Effector memory CD8-positive, alpha-beta T cell (primary cell): ENCODE data around the gene SPAG5.
A peak's percentile ranks its signal among the peaks of the same experiment; 100 is the strongest.
"Not testable (repeated sequence)": the region's sequence is repeated elsewhere in the genome, so short reads cannot be mapped to it uniquely, and the experiment has no call there.

Experiments used
- ATAC-seq: fragments of 150-1000 bp; cut with Tn5 transposase; replicated peaks from 2 replicates; pipeline ENCODE4 v1.10.0; 2021; ENCODE audit warnings: mild to moderate bottlenecking, moderate library complexity
- DNase-seq, 3 experiments: peaks; one replicate each; pipeline ENCODE4 v3.0.0; 2021
- H3K27ac Mint-ChIP-seq, 2 donors: one replicate each; pipeline ENCODE4 v1.8.0; 2022; ENCODE audit warnings: mild to moderate bottlenecking in 2 of 2, mixed read lengths in 2 of 2, moderate library complexity in 2 of 2
- H3K27me3 Mint-ChIP-seq, 2 donors: one replicate each; pipeline ENCODE4 v1.8.0; 2022; ENCODE audit warnings: mixed read lengths in 2 of 2
- H3K36me3 Mint-ChIP-seq: one replicate; pipeline ENCODE4 v1.8.0; 2022; ENCODE audit warnings: mild to moderate bottlenecking, moderate library complexity, mixed read lengths; ENCODE audit not compliant: insufficient read depth
- H3K4me1 Mint-ChIP-seq, 2 donors: one replicate each; pipeline ENCODE4 v1.8.0; 2022; ENCODE audit warnings: low read depth in 2 of 2, mixed read lengths in 2 of 2
- H3K4me3 Mint-ChIP-seq, 2 donors: one replicate each; pipeline ENCODE4 v1.8.0; 2022; ENCODE audit warnings: mild to moderate bottlenecking in 2 of 2, mixed read lengths in 2 of 2, moderate library complexity in 2 of 2
- H3K9me3 Mint-ChIP-seq, 2 donors: one replicate each; pipeline ENCODE4 v1.8.0; 2022; ENCODE audit warnings: mixed read lengths in 2 of 2

Gene SPAG5

DNA sequence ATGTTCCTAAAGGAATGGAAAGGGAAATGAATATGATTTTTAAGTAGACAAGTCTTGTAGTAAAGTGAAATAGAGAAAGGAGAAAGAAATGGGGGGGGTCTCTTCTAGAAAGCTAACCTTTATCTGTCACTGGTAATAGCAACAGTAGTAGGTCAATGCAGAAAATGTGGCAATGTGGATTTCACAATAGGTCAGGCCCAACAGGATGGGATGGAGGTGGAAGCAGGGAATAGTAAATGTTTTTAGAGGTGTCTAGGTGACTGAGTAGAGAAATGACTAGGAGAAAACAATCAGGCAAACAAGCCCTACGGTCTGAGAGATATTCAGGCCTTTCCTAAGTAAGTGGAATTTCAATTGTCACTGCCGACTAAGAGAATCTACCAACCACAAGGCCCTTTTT, 21.2 kb upstream of the SPAG5 start:
- H3K27ac Mint-ChIP-seq = no peak overlapping the region
- no peak overlapping the region for H3K4me3 Mint-ChIP-seq

DNA sequence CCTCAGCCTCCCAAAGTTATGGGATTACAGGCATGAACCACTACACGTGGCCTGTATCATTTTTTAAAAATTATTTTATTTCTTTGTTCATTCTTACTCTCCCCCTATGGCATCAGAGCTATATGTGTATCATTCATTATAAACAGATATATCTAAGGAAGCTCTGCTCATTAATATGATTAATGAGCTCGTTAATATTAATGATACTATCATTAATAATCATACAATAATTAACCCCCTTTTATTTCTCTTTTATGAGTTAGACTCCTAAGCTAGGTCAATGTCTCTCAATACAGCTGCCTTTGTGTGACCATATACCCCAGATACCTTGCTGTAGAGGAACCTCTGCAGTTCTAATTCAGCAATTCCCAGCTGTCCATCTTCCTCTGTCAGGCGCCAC, 19.6 kb upstream of the SPAG5 start:
- Mint-ChIP-seq H3K27ac (peak overlapping the region in 1 of 2 donors; percentile 60), H3K36me3 (peaks cover 85% of the 10 kb centered on the region), H3K4me3 (no peak overlapping the region), H3K27me3 (no peaks in the 10 kb centered on the region), H3K9me3 (no peaks in the 10 kb centered on the region), H3K4me1 (peaks cover 4 to 5% of the 10 kb centered on the region in 2 donors)
- DNase-seq (no peak), ATAC-seq (no peak)

More for the DNA sequence above, 21.2 kb upstream of the SPAG5 start:
- peaks cover 0 to 3% of the 10 kb centered on the region in 2 donors for H3K4me1 Mint-ChIP-seq
- H3K9me3 Mint-ChIP-seq = no peaks in the 10 kb centered on the region
- peaks cover 84% of the 10 kb centered on the region for H3K36me3 Mint-ChIP-seq
- DNase-seq (no peak), ATAC-seq (no peak)
- H3K27me3 Mint-ChIP-seq = no peaks in the 10 kb centered on the region

DNA sequence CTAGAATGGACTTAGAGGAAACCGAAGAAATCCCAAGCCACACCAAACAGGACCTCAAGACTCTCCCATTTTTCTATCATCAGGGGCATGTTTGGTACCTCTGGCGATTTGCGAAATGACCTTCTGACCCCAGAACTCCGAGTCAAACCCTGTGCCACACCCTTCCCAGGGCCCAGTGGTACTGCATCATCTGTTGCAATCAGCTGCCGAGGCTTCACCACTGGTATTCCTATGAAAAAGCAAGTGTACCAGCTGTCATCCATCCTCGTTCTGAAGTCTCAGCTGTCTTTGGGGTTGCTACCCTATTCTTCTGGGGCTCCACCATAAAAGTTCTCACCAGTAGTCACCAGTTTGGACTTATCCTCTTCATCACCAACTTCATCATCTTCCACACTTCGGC, 17.5 kb upstream of the SPAG5 start:
- H3K27ac Mint-ChIP-seq = peak overlapping the region in 1 of 2 donors; percentile 29
- DNase-seq = no peak
- H3K4me3 Mint-ChIP-seq = no peak overlapping the region
- no peaks in the 10 kb centered on the region for H3K9me3 Mint-ChIP-seq
- ATAC-seq = no peak
- H3K4me1 Mint-ChIP-seq = peaks cover 5 to 9% of the 10 kb centered on the region in 2 donors
- H3K36me3 Mint-ChIP-seq = peaks cover 63% of the 10 kb centered on the region
- no peaks in the 10 kb centered on the region for H3K27me3 Mint-ChIP-seq

DNA sequence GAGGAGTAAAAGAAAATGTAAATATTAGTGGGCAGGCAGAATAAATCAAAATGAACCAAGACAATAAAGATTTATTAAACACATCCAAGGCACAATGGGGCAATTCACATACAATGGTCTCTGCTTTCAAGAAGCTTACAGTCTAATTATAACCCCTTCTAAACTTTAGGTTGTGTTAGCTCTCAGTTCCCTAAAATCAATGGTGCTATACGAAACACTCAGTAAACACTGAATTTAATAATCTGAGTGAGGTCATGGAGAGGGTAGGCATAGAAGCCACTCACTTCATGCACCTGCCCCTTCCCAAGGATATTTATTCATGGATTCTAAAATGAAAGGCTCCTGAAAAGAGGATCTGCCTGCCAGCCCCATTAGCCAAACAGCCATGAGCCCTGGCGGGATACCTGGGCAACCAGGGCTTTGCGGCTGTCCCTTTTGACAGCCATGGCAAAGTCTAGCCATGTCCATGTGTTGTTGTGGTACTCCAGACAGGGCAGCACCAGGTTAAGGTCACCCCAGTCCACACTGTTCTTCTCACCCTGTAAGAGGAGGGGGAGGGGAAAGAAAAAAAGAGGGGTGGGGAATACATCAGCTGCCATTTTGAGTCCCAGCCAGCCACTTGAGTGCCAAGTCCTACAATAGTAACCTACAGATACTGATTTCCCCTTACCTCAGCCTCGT, 16.6 kb upstream of the SPAG5 start:
- Mint-ChIP-seq H3K9me3 (no peaks in the 10 kb centered on the region), H3K4me1 (peaks cover 5 to 9% of the 10 kb centered on the region in 2 donors), H3K4me3 (no peak overlapping the region), H3K27me3 (no peaks in the 10 kb centered on the region), H3K36me3 (peaks cover 54% of the 10 kb centered on the region), H3K27ac (no peak overlapping the region)
- DNase-seq = no peak
- no peak for ATAC-seq

DNA sequence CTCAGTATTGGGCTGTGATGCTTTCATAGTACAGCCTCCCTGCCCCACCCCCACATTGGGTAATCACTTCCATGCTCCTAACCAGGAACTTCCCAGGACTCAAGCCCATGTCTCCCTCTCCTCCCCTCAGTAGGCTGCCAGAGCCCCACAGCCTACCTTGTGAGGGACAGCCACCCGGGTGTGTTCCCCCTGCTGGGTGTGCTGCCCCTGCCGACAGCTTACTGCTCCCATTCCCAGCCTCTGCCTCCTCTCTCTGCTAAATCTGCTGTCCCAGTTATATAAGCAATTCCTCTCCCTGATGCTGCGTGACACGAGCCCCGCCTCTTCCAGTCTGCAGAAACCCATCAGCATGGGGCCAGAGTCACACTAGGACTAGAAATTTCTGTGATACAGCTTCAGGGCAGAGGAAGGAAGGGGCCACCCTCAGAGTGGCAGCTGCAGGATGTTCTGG, 15.1 kb upstream of the SPAG5 start, which contains the start of gene RSKR:
Gene RSKR (minus strand): TSS at position 255 of the 451 bp plus-strand sequence. CDS start 24 bp downstream, at position 231.
- peaks cover 43% of the 10 kb centered on the region for H3K36me3 Mint-ChIP-seq
- H3K4me1 Mint-ChIP-seq = peaks cover 5 to 9% of the 10 kb centered on the region in 2 donors
- H3K27me3 Mint-ChIP-seq = no peaks in the 10 kb centered on the region
- H3K4me3 Mint-ChIP-seq = no peak within 1 kb of the TSS
- H3K9me3 Mint-ChIP-seq = no peaks in the 10 kb centered on the region
- ATAC-seq = no peak
- H3K27ac Mint-ChIP-seq = peak within 1 kb of the TSS; percentile 19 to 74
- DNase-seq = no peak

DNA sequence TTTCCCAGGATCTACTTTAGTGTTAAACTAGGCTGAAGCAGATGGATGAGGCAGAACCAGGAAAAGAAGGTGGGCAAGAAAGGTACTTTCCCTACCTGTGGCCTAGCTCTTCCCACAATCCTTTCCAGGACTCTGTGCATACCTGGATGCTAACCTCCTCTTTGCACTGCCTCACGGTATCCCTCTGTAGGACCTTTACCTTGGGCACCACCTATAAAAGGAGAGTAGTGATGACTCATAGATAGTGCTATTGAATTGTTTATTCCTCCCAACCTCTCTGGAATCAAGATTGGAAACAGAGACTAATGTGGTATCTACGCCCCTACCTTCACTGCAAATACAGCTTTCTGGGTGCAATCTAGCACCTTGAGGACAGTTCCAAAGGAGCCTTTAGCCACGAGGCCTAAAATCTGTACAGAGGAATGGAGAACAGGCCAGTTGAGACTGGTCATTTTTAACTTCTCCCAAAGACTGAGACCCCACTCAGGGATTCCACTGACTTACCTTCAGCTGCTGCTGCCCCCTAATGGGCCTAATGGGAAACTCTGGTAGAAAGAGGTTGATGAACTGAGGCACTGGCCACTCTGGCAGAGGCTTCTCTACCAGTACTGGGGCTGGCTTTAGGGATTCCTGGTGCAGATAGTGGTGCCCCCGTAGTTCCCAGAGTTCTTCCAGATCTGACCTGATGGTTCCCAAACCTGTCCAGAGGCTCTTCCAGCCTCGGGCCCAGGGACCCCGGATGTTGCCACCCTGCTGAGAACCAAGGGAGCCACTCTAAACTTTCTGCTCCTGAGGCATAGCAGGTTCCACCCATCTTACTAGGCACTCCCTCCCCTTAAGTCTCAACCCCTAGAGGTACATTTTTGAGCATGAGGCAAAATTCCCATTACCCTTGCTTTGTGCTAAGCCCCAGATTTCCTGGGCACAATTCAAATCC, 14.4 kb upstream of the SPAG5 start:
- Mint-ChIP-seq H3K4me3 (no peak overlapping the region), H3K4me1 (peaks cover 5 to 9% of the 10 kb centered on the region in 2 donors), H3K27me3 (no peaks in the 10 kb centered on the region), H3K27ac (peak overlapping the region in 1 of 2 donors; percentile 74), H3K36me3 (peaks cover 38% of the 10 kb centered on the region), H3K9me3 (no peaks in the 10 kb centered on the region)
- ATAC-seq (peak; percentile 42), DNase-seq (peak; percentile 23 to 42 (median 35))

DNA sequence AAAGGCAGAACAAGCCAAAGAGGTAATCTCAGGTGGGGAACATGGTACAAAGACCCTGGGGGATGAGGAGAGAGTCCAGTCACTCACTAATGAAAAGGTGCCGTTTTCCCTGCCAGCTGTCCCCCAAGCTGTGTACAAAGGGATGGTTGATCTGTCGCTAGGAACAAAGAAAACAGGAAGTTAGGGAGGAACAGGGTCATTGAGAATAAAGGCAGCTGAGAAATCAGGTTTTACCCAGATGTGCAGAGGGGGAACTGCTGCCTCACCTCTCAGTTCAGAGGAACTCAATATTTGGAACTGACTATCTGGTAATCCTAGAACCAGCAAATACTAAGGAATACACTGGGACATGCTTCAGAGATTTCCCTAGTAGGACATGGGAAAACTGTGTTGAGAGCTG, 13.7 kb upstream of the SPAG5 start:
- no peak for DNase-seq
- Mint-ChIP-seq H3K9me3 (no peaks in the 10 kb centered on the region), H3K27ac (peak overlapping the region in 1 of 2 donors; percentile 74), H3K4me1 (peaks cover 5 to 9% of the 10 kb centered on the region in 2 donors), H3K4me3 (no peak overlapping the region), H3K27me3 (no peaks in the 10 kb centered on the region), H3K36me3 (peaks cover 31% of the 10 kb centered on the region)
- no peak for ATAC-seq

DNA sequence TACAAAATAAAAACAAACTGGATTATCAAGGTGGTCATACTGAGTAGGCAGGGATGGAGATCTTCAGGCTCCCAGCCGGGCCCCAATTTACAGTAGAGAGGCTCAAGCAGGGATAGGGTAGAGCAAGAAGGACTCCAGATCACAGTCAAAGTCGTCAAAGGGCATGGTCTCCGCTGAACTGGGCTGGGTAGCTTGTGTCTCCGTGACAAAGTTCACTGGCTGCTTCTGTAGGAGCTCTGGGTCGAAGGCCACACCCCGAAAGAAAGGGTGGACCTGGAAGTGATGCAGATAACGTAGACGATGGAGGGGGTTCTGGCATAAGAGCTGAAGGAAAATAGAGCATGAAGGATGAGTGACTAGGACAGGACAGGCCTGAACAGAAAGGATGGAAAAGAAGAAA, 11.6 kb upstream of the SPAG5 start:
- no peaks in the 10 kb centered on the region for H3K9me3 Mint-ChIP-seq
- no peak for ATAC-seq
- H3K27me3 Mint-ChIP-seq = no peaks in the 10 kb centered on the region

DNA sequence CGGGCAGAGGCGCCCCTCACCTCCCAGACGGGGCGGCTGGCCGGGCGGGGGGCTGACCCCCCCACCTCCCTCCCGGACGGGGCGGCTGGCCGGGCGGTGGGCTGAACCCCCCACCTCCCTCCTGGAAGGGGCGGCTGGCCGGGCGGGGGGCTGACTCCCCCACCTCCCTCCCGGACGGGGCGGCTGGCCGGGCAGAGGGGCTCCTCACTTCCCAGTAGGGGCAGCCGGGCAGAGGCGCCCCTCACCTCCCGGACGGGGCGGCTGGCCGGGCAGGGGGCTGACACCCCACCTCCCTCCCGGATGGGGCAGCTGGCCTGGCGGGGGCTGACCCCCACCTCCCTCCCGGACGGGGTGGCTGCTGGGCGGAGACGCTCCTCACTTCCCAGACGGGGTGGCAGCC, 5.2 kb upstream of the SPAG5 start:
- H3K27ac Mint-ChIP-seq, H3K4me3 Mint-ChIP-seq, H3K27me3 Mint-ChIP-seq, H3K9me3 Mint-ChIP-seq, H3K4me1 Mint-ChIP-seq, DNase-seq, ATAC-seq: not testable (repeated sequence)
- peaks cover 23% of the 10 kb centered on the region for H3K36me3 Mint-ChIP-seq

More for the DNA sequence above, 11.6 kb upstream of the SPAG5 start:
- DNase-seq = no peak
- Mint-ChIP-seq H3K4me1 (peaks cover 5 to 9% of the 10 kb centered on the region in 2 donors), H3K4me3 (no peak overlapping the region), H3K36me3 (peaks cover 23% of the 10 kb centered on the region), H3K27ac (peak overlapping the region in 1 of 2 donors; percentile 1)

DNA sequence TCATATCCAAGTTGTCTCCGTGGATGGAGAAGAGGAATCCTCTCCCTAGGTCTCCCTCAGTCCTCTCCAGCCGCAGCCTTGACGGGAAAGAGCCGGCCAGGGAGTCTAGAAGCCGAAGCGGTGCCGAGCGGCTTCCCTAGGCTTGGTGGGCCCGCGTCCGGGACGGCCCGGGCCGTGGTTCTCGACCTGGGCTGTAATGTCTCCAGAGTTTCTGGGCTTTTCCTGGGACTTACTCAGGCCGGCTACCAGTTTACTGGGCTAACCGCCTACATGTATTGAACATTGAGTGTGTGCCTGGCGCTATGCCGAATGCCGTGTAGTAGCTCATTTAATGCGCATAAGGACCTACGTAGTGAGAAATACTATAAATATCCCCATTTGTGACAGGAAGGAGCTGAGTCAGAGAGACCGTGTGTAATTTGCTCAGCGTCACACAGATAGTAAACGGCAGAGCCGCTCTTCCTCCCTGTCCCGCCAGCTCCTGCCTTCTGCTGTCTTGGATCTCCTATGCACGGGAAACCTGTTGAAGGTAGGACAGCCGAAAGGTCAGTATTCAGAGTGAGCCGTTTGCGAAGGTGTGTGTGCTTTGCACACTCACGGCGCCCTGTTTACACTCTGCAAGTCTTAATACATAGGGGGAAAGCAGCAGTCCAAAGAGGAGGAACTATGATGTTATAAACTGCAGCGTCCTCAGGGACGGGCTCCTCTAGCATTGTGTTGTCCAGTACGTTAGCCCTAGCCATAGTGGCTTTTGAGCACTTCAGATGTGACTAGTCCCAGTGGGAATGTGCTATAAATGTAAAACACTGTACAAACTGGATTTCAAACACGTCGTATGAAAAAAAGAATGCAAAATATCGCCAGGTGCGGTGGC, 723 bp upstream of the SPAG5 start:
- Mint-ChIP-seq H3K36me3 (peaks cover 16% of the 10 kb centered on the region), H3K4me1 (peaks cover 22 to 23% of the 10 kb centered on the region in 2 donors), H3K27ac (peak overlapping the region; percentile 96), H3K9me3 (no peaks in the 10 kb centered on the region), H3K27me3 (no peaks in the 10 kb centered on the region), H3K4me3 (peak overlapping the region; percentile 88 to 93)
- ATAC-seq (peak; percentile 61), DNase-seq (peak in 2 of 3 experiments; percentile 49 to 64)

DNA sequence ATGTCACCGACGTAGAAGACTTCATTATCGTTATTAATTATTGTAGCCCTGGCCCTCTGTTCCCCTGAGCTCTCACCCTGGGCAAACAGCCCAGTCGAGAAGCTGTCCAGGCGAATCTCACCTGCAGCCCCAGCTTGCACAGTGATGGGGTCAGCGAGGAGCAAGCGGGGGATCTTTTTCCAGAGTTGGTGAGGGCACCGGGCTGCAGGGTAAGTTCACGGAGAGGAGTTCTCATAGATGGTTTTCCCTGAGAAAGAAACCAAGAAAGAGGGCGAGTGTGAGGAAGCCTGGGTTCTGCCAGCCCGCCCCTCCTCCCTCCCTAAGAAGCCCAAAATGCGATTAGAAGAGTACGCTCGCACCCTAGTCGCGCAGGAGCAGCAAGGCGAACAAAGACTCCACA, 436 bp downstream of the SPAG5 start:
- no peaks in the 10 kb centered on the region for H3K27me3 Mint-ChIP-seq
- H3K9me3 Mint-ChIP-seq = no peaks in the 10 kb centered on the region
- peak overlapping the region; percentile 96 for H3K27ac Mint-ChIP-seq
- DNase-seq = no peak
- H3K4me1 Mint-ChIP-seq = peaks cover 22 to 23% of the 10 kb centered on the region in 2 donors
- peak overlapping the region; percentile 88 to 93 for H3K4me3 Mint-ChIP-seq
- ATAC-seq = no peak
- H3K36me3 Mint-ChIP-seq = peaks cover 14% of the 10 kb centered on the region

DNA sequence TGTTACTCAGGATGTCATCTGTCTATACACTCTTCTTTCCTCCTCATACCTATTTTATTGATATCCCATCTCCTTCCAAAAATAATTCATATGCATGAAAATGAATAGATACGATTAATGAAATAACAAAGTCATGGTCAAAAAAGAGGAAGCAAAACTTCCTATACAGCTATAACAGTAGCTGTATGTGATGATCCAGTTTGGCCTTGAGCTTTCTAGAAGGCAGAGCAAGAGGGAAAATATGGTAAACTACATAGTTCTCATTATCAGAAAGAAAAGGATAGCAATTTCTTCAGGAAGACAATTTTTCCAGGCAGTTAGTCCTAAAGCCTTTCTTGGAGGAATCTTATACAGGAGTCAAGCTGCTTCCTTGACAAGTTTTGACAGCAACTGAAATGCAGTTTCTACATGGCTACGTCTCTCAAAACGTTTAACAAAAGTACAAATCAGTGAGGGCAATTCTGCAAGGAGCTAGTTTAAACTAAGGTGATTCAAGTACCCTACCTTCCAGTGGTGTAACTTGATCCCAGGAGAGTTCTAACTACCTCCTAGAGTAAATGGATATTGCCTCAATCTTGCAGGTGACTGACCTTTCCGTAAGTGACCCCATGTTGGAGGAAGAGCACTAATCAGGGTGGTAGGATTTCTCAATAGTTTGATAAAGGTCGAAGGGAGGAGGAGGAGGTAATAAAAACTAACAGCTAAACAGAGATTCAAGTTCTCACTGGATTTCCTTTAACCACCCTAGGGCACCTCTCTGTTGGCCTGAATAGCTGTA, 1.0 kb downstream of the SPAG5 start:
- Mint-ChIP-seq H3K36me3 (peaks cover 14% of the 10 kb centered on the region), H3K4me3 (peak overlapping the region; percentile 88 to 93)

More for the DNA sequence above, 1.0 kb downstream of the SPAG5 start:
- no peak for DNase-seq
- no peak for ATAC-seq
- Mint-ChIP-seq H3K27me3 (no peaks in the 10 kb centered on the region), H3K9me3 (no peaks in the 10 kb centered on the region), H3K27ac (peak overlapping the region; percentile 96), H3K4me1 (peaks cover 22 to 23% of the 10 kb centered on the region in 2 donors)
